ENCODE results near the gene RPS6KL1. TPM values are rescaled to one million over a fixed set of nuclear protein-coding genes. Genes with fewer than 3 reads are reported as not detected.

RPS6KL1 gene
- total RNA-seq, 1 donor from 2014 or later: 6.4 TPM

DNA sequence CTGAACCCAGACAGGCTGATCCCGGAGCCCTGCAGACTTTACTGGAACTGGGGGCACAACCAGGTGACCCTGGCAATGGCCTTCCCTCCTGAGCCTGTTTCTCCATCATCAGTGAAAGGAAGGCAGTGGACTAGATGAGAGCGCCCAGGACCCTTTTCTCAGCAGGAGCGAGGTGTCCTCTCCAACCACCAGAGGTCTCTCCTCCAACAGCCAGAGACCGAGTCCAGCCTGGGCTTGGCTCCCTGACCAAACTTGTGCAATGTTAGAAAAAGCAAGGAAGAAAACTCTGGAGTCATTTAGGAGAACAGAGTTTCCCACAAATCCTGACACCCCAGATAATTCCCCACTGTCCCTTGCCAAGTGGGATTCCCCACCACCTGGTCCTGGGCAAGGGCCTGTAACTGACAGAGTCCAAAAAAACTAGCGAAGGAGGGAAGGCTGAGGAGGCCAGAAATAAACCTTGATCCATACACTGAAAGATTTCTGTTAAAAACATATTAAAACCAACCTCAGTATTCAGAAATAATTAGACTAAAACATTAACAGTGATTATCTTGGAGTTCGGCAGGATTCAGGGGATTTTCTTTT is 9.0 kb downstream of the RPS6KL1 start:
- no peak overlapping the region for H3K4me3 Mint-ChIP-seq
- TF ChIP-seq EZH2phosphoT487 (IDR thresholded peaks at IDR 0.05): no peak
- TF ChIP-seq, protein P1, sequence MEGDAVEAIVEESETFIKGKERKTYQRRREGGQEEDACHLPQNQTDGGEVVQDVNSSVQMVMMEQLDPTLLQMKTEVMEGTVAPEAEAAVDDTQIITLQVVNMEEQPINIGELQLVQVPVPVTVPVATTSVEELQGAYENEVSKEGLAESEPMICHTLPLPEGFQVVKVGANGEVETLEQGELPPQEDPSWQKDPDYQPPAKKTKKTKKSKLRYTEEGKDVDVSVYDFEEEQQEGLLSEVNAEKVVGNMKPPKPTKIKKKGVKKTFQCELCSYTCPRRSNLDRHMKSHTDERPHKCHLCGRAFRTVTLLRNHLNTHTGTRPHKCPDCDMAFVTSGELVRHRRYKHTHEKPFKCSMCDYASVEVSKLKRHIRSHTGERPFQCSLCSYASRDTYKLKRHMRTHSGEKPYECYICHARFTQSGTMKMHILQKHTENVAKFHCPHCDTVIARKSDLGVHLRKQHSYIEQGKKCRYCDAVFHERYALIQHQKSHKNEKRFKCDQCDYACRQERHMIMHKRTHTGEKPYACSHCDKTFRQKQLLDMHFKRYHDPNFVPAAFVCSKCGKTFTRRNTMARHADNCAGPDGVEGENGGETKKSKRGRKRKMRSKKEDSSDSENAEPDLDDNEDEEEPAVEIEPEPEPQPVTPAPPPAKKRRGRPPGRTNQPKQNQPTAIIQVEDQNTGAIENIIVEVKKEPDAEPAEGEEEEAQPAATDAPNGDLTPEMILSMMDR (IDR thresholded peaks at IDR 0.05): peak; percentile 68
- no peaks in the 10 kb centered on the region for H3K4me1 ChIP-seq
- no peaks in the 10 kb centered on the region for H3K27me3 ChIP-seq
- no peaks in the 10 kb centered on the region for H3F3A ChIP-seq (ENCODE audit: low read depth)
- H3K36me3 Mint-ChIP-seq: no peaks in the 10 kb centered on the region
- no peak overlapping the region for H3K9ac ChIP-seq
- peak; percentile 73 for DNase-seq (ENCODE audit: low spot score)
- no peaks in the 10 kb centered on the region for H3K9me3 Mint-ChIP-seq
- no peaks in the 10 kb centered on the region for H4K20me1 ChIP-seq (ENCODE audit: low read depth)
- no peak overlapping the region for H3K27ac Mint-ChIP-seq
- no peaks in the 10 kb centered on the region for H3K9me3 ChIP-seq (ENCODE audit: low read depth)
- no peak overlapping the region for H3K4me3 ChIP-seq
- H3K79me2 ChIP-seq (ENCODE audit: low read depth): no peaks in the 10 kb centered on the region
- H3K4me1 Mint-ChIP-seq: peaks cover 13% of the 10 kb centered on the region
- peaks cover 9% of the 10 kb centered on the region for H3K27me3 Mint-ChIP-seq (ENCODE audit: insufficient read depth, low read depth)
- no peak overlapping the region for H3K27ac ChIP-seq
- H3K36me3 ChIP-seq: no peaks in the 10 kb centered on the region
- H2AFZ ChIP-seq (replicated peaks): no peak overlapping the region
- no peak overlapping the region for H3K4me2 ChIP-seq

DNA sequence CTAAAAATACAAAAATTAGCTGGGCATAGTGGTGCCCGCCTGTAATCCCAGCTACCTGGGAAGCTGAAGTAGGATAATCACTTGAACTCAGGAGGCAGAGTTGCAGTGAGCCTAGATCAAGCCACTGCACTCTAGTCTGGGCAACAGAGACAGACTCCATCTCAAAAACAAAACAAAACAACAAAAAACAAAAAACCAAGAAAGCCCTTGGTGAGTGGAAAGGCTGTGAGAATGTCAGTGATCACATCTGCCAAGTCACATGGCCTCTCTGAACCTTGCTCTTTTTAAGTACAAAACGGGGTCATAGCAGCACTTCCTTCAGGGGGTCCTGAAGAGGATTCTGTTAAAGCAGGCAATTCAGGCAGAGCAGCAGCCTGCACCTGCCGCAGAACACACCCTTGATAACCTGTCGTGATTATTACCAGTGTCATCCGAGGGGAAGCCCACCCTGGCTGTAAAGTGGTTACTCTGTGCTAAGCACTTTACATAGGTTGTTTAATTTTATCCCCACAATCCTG is 9.6 kb downstream of the RPS6KL1 start:
- H3K4me3 ChIP-seq: no peak overlapping the region
- H3K79me2 ChIP-seq (ENCODE audit: low read depth): no peaks in the 10 kb centered on the region
- no peak overlapping the region for H3K4me3 Mint-ChIP-seq
- H3K4me2 ChIP-seq: no peak overlapping the region
- DNase-seq (ENCODE audit: low spot score): no peak
- no peaks in the 10 kb centered on the region for H3K36me3 Mint-ChIP-seq
- H2AFZ ChIP-seq (replicated peaks): no peak overlapping the region
- H3K4me1 ChIP-seq: no peaks in the 10 kb centered on the region
- TF ChIP-seq, protein P1 (IDR thresholded peaks at IDR 0.05): no peak
- TF ChIP-seq EZH2 (IDR thresholded peaks at IDR 0.05) (no peak), EZH2phosphoT487 (IDR thresholded peaks at IDR 0.05) (no peak)
- H3K27me3 ChIP-seq: no peaks in the 10 kb centered on the region
- no peak overlapping the region for H3K9ac ChIP-seq
- no peak overlapping the region for H3K27ac ChIP-seq
- peaks cover 9% of the 10 kb centered on the region for H3K27me3 Mint-ChIP-seq (ENCODE audit: insufficient read depth, low read depth)
- no peaks in the 10 kb centered on the region for H3K9me3 Mint-ChIP-seq
- H3K4me1 Mint-ChIP-seq: peaks cover 13% of the 10 kb centered on the region
- no peak overlapping the region for H3K27ac Mint-ChIP-seq
- H3K36me3 ChIP-seq: no peaks in the 10 kb centered on the region
- no peaks in the 10 kb centered on the region for H3K9me3 ChIP-seq (ENCODE audit: low read depth)
- H4K20me1 ChIP-seq (ENCODE audit: low read depth): no peaks in the 10 kb centered on the region
- H3F3A ChIP-seq (ENCODE audit: low read depth): no peaks in the 10 kb centered on the region

DNA sequence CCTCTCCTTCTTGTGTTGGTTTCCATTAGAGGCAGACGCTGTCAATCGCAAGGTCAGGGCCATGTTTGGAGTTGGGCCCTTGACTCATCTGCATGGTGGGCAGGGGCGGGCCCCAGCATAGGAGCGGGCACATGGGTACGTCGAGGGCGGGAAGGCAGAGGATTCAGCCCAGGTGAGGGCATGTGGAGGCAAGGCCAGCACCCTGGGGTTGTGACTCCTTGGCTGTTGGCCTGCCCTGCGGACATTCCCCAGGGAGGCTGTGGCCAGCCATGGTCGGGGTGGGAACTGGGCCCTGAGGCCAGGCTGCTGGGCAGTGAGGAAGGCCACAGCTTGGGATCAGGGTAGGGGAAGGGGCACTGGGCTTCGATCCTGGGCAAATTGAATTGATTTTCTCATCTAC is 10.3 kb downstream of the RPS6KL1 start:
- Histone ChIP-seq H3K9me3 (ENCODE audit: low read depth) (no peaks in the 10 kb centered on the region), H3K36me3 (no peaks in the 10 kb centered on the region), H3K4me3 (no peak overlapping the region), H2AFZ (replicated peaks) (no peak overlapping the region), H3K27me3 (no peaks in the 10 kb centered on the region), H3K79me2 (ENCODE audit: low read depth) (no peaks in the 10 kb centered on the region), H4K20me1 (ENCODE audit: low read depth) (no peaks in the 10 kb centered on the region), H3K27ac (no peak overlapping the region), H3K4me1 (no peaks in the 10 kb centered on the region), H3F3A (ENCODE audit: low read depth) (no peaks in the 10 kb centered on the region), H3K4me2 (no peak overlapping the region), H3K9ac (no peak overlapping the region)
- DNase-seq (ENCODE audit: low spot score): no peak
- Mint-ChIP-seq H3K4me3 (no peak overlapping the region), H3K27ac (peak overlapping the region; percentile 50), H3K36me3 (no peaks in the 10 kb centered on the region), H3K27me3 (ENCODE audit: insufficient read depth, low read depth) (peaks cover 9% of the 10 kb centered on the region), H3K9me3 (no peaks in the 10 kb centered on the region), H3K4me1 (peaks cover 13% of the 10 kb centered on the region)
- TF ChIP-seq, protein P1 (IDR thresholded peaks at IDR 0.05): no peak
- no peak for TF ChIP-seq EZH2 (IDR thresholded peaks at IDR 0.05)
- TF ChIP-seq EZH2phosphoT487 (IDR thresholded peaks at IDR 0.05): no peak

All from neural progenitor cell (in vitro differentiated cells).